SIG-M5 treated with dmso at 0.1 percent for 504 hours (cell line): ENCODE results near the gene CYP17A1.
"Not testable (repeated sequence)": the region's sequence is repeated elsewhere in the genome, so short reads cannot be mapped to it uniquely, and the experiment has no call there.

Experiments used
- DNase-seq: peaks from one replicate; lab custom pipeline; 2025; ENCODE audit not compliant: unreplicated experiment; lab: John Stamatoyannopoulos, UW

Gene CYP17A1

DNA sequence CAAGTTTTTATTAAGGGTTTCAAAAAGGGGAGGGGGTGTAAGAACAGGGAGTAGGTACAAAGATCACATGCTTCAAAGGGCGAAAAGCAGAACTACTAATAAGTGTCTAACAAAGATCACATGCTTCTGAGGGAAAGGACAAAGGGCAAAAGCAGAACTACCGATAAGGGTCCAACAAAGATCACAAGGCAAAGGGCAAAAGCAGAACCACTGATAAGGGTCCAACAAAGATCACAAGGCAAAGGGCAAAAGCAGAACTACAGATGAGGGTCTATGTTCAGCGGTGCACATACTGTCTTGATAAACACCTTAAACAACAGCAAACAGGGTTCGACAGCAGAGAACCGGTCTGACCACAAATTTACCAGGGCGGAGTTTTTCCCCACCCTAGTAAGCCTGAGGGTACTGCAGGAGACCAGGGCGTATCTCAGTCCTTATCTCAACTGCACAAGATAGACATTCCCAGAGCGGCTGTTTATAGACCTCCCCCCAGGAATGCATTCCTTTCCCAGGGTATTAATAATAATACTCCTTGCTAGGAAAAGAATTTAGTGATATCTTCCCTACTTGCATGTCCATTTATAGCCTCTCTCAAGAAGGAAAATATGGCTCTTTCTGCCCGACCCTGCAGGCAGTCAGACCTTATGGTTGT is 1.2 kb upstream of the CYP17A1 start:
- DNase-seq: peak; percentile 39

DNA sequence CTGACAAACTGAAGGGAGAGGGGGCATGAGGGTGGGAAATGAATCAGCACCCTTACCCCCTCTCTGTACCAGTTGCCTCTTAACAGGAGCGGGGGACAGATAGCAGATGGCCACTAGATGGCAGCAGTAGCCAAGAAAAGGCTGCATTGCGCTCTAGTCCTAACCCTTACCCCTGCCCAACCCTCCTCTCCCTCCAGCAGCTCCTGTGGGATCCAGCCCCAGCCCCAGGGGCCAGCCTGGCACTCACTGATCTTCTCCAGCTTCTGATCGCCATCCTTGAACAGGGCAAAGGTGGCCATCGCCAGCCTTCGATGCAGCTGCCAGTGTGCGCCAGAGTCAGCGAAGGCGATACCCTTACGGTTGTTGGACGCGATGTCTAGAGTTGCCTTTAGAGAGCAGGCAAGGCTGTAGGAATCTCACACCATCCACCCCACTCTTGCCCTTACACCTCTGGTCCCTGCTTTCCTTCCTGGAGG is 2.2 kb downstream of the CYP17A1 start:
- peak; percentile 60 for DNase-seq

DNA sequence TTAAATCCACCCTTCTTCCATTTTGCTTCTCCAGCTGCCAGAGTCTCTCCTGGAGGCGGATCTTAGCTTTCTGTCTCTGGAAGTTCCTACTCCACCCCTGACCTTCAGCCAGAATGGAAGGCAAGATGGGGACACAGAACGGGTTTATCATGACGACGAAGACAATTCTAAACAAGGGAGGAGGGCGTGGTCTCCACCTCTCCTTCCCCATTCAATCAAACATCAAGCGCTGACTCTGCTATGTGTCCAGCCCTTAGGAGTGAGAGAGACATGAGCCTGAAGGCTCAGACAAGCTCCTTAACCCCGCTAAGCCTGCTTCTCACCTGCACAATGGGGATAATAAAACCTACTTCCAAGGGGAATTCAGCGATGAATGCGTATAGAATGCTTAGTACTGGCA is 3.1 kb downstream of the CYP17A1 start:
- DNase-seq: no peak

DNA sequence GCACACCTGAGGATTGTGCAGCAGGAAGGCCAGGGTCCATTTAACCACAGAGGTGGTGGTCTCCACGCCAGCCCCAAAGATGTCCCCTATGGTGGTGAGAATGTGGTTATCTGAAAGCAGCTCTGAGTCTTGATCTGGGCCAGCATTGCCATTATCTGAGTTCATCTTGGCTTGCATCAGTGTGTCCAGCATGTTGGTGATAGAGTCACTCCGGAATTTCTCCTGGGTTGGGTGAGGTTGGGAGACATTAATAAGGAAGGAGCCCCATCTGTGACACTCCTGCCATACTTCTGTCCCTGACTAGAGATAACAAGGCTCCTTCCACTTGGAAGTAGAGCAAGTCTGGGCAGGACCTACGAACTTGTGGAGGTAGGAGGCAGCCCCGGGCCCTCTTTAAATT is 4.2 kb downstream of the CYP17A1 start:
- DNase-seq: no peak

DNA sequence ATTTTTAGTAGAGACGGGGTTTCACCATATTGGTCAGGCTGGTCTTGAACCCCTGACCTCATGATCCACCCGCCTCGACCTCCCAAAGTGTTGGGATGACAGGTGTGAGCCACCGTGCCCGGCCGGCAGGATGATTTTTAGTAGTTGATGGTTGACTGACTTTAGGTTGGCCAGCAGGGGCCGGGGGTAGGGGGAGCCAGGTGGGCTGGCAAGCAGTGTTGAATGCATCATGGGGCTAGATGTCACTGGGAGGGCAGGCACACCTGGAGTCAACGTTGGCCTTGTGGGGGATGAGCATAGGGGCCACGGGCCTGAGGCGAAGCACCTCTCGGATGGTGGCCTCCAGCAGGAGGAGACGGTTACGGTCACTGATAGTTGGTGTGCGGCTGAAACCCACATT is 5.0 kb downstream of the CYP17A1 start:
- DNase-seq: no peak

DNA sequence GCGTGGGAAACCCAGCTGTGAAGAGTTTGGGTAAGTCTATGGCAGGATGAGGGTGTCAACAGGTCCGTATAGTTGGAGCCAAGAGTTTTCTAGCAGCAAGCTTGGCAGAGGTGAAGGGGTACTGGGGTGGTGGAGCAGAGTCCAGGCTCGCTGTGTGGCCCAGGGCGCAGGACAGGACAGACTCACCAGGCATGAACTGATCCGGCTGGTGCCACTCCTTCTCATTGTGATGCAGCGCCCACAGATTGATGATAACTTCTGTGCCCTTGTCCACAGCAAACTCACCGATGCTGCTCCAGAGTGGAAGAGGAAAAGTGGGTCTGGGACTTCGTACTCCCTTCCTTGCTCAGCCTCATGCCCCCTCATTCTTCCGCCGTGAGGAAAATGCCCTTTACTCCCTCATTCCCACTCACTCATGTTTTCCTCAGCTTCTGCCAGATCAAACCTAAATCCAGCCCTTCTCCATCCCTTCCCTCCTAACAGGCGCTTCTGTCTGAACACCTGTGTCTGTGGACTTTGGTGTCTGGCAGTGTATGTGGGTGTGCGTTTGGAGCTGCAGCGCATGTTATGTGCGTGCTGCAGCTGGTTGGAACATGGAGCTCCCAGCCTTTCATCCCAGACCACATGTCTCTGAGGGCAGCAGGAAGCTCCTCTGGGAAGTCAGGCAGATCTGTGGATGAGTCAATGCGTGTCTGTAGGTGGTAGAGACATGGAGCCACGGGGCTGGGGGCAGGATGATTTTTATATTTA is 5.7 kb downstream of the CYP17A1 start:
- no peak for DNase-seq

DNA sequence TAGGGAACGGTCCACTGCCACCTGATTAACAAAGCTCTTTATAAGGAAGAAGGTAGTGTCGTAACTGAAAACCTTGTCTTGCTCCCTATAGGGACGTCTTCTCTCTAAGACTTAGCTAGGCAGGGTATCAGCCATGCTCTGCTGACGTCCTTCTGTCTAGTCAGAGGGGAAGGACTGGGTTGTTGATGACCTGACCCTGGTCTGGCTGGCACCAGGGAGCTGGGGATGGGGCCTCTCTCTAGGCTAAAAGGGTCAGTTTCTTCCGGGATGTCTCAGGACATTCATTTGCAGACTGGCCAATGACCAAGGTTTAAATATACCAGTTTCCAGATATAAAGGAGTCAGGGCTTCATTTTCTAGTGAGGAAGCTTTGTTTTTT is 9.6 kb downstream of the CYP17A1 start:
- no peak for DNase-seq

DNA sequence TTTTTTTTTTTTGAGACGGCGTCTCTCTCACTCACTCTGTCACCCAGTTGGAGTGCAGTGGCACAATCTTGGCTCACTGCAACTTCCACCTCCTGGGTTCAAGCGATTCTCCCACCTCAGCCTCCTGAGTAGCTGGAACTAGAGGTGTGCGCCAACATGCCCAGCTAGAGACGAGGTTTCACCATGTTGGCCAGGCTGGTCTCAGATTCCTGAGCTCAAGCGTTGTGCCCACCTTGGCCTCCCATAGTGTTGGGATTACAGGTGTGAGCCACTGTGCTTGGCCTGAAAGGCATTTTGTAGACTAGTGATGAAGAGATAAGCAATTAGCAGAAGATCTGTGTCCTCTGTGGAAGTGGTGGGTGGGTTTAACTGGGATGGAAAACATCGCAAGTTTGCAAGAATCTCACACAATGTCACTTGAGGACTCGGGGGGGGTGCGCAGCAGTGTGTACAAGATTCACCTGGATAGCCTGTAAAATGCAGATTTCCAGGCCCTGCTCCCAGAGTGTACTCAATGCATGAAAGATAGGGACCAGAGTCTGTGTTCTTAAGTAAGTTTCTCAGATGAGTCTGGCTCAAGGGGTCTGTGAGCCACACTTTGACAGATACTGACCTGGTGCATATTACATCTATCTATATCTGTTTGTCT is 10.9 kb downstream of the CYP17A1 start:
- no peak for DNase-seq

DNA sequence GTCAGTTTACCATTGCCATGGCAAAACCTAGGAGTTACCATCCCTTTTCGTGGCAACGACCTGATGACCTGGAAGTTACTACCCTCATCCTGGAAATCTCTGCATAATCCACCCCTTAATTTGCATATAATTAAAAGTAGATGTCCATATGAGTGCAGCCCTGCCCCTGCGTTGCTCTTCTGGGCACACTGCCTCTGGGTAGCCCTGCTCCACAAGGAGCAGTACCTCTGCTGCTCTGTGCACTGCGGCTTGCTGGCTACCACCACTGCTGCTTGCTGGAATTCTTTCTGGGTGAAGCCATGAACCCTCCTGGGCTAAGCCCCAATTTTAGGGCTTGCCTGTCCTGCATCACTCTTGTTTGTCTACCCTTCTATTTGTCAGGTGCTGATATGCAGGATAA is 12.5 kb downstream of the CYP17A1 start:
- no peak for DNase-seq

DNA sequence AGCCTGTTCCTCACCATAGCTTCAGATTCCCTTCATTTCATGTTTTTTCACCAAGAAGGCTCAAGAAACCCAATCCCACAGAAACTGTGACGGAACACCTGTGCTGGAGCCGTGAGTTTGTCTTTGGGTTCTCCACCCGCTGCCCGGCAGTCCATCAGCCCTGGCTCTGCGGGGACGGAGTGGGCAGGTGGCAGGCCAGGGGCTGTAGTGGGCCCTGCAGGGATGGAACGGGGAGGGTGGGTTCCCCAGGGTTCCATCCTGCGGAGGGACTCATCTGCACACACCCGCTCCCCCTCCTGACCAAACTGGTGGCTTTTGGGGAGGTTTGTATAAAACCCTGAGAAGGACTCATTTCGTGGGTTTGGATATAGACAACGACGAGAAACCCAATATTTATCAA is 15.0 kb downstream of the CYP17A1 start:
- no peak for DNase-seq

DNA sequence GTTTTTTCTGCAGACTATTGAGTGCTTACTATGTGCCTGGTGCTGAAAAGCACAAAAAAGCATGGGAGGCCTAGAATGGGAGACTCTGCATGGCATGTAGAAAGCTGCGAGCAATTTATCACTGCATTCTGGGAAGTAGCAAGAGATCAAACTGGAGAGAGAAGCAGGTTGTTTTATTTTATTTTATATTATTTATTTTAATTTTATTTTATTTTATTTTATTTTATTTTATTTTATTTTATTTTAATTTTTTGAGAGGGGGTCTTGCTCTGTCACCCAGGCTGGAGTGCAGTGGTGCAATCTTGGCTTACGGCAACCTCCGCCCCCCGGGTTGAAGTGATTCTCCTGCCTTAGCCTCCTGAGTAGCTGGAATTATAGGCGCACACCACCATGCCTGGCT is 17.2 kb downstream of the CYP17A1 start:
- not testable (repeated sequence) for DNase-seq

DNA sequence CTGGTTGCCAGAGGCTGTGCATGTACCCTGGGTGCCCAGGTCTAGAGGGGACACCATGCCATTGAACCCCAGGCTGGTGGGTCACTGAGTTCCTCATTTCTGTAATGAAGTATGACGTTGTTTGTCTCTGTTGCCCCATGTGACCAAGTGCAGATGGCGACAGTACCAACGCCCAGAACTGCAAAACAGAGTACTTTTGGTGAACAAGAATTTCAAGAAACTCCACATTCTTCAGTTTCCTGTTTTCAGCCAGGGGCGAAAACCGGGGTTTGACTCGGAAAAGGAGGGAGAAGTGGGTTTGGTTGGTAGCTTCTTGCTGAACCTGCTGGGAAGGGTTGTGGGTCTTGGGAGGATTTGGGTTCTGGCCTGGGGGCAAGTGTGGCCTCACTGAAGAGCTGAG is 18.2 kb downstream of the CYP17A1 start:
- DNase-seq: peak; percentile 27

DNA sequence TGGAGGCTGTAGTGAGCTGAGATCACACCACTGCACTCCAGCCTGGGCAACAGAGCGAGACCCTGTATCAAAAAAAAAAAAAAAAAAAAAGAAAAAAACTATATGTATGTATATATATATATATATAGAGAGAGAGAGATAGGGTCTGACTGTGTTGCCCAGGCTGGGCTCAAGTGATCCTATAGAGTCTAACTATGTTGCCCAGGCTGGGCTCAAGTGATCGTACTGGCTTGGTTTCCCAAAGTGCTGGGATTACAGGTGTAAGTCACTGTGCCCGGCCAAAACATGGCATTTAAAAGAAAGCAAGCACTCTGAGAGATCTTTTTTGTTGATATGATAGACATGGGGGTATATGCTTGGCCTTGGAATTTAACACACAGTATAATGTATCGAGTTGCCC is 20.0 kb downstream of the CYP17A1 start:
- no peak for DNase-seq

DNA sequence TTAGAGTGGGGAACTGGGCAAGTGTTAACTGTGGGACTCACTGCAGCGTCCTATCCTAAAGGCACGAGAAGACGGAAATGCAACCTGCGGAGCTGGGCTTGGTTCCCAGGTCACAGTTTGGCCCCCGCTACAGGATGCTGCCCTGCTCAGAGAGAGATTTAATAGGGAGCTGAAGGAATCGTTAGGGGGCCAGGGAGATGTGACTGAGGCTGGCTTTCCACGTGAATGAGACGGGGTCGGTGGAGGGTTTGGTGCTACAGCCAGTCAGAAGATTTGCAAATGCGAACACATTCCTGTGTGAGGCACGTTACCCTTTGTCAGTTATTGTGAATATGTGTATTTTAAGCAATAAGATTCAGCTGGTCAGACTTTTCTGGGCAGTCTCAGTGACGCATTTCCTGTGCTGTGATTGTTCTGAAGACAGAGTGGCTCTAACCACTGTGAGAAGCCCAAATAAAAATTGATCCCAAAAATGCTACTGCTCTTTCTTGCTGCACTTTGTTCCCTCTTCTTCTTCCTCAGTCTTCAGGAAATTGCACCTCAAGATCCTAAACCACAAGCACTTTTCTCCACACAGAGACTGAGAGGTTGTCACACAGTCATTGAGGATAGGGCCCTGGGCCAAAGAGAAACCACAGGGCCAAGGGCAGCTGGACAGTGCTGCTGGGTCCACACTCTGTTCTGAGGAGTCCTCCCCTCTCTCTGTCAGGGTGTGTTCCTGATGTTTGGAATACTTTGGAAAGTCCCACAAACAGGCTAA is 21.2 kb downstream of the CYP17A1 start:
- no peak for DNase-seq

DNA sequence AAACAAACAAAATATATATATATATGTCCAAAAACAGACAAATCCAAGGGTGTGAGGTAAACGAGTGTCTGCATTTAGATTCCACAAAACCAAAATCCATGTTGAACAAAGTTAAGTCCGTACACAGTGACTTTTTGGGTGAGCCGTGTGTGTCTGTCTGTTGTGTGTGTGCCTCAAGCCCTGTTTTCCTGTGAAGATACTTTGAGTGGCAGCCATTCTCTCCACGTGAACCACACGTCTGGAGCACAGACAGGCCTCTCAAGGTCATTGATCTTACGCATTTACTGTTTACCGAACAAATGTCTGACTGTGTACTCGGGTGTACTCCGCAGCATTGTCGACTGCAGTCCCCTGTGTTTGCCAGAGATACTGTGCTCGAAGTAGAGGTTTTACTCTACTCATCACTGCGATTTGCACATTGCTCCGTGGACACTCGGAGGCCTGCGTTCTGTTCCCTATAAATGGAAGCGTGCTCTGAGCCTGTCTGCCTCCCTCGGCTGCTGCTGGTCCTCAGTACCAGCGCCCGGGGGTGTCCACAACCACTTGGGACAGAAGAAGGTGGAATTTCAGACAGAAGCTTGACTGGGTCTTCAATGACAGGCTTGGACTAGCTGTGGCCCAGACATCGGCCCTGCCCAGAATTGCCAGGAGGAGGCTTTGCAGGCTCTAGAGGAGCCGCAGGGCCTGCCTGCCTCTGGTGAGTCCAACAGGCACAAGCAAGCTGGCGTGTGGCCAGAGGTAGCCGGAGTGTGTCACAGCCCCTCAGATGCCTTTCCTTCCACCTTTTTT is 22.1 kb downstream of the CYP17A1 start:
- no peak for DNase-seq

DNA sequence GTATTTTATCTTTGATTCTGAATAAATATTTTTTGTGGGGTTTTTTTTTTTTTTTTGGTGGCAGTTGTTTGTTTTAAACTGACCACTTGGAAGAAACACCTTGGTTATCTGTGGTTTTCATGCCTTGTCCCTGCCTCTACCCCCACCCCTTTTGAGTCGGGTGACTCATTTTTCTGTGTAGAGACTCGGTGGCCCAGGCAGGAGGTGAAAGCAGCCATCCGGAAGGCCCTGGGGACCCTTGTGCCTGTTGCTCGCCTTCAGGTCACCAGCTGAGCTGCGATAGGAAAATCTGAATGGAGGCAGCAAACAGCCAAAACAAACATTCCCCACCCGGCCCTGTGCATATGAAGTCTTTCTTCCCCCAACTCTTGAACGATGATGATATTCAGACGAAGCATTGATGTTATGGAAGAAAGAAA is 22.8 kb downstream of the CYP17A1 start:
- no peak for DNase-seq

DNA sequence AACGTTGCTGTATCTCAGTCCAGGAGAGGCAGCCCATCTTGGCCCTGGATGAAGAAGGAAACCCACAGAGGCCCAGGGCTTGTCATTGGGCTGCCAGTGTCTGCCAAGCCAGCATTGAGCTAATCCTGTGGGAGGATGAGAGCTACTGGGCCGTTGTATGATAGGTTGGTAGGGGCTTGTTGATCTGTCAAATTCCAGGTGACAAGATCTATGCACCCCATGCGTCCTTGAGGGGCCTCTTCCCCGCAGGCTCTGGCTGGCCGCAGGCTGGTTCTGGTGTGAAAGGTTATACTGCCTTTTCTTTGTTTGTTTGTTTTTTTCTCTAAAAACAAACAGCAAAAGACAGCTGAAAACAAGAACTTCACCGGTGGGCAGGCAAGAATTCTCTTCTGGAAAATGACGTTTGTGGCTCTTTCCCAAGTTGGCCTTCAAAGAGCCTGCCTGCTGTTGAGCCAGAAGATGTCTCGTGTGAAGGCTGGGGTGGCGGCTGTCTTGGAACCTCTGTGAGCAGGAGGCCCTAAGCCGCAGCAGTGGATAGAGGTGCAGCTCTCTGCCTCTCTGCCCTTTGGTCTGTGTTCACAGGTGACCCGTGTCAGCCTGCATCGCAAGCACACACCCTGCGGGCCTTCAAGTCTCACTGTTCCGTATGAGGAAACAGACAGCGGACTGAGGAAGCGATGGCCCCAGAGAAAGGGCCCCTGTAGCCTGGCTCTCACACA is 23.3 kb downstream of the CYP17A1 start:
- DNase-seq: no peak

DNA sequence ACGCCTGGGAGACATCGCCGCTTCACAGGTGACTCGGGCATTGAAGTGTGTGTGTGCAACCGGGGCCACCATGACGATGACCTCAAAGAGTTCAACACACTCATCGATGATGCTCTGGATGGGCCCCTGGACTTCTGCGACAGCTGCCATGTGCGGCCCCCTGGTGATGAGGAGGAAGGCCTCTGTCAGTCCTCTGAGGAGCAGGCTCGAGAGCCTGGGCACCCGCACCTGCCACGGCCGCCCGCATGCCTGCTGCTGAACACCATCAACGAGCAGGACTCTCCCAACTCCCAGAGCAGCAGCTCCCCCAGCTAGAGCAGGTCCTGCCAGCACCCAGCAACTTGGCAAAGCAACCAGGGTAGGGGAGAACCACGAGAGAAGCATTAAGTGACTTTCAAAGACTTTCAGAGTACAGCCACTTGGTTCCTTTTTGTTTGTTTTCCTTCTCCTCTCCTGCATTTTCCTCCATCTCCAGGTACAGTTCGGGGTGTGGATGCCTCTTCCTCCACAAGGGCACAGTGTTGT is 24.1 kb downstream of the CYP17A1 start:
- no peak for DNase-seq

DNA sequence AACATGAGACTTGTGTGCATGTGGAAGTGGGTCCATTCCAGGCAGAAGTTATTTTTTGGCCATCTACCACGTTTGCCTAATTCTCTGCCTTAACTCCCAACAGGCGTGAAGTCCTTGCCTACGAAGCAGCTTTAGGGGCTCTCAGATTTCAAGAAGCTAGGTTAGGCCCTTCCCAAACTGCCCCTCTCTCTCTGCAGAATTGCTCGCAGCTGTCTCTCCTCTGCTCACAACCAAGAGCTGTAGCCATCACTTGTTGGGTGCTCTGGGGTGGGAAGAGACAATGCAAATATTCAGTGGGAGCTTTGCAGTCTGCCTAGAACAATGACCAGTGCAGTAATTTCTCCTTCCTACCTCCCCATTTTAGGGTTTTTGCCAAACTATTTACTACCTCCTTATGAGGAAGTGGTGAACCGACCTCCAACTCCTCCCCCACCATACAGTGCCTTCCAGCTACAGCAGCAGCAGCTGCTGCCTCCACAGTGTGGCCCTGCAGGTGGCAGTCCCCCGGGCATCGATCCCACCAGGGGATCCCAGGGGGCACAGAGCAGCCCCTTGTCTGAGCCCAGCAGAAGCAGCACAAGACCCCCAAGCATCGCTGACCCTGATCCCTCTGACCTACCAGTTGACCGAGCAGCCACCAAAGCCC is 24.9 kb downstream of the CYP17A1 start:
- peak; percentile 80 for DNase-seq
